ENCODE data around the gene SH3PXD2B.

GRCh38 chr5:172425402-172425801 lies 28.9 kb downstream of the SH3PXD2B start:
- TF ChIP-seq EP300 (IDR thresholded peaks at IDR 0.05) (no peak), CTCF (IDR thresholded peaks at IDR 0.05) (no peak)

Data from upper lobe of left lung (tissue), 4 donors.